GM19452 (cell line): ENCODE data around the gene RELL2.
"Not testable (repeated sequence)": the region's sequence is repeated elsewhere in the genome, so short reads cannot be mapped to it uniquely, and the experiment has no call there.

Source experiments
- ATAC-seq: cut with Tn5 transposase; IDR thresholded peaks from one replicate; pipeline ENCODE4 v1.9.1; 2021; ENCODE audit not compliant: unreplicated experiment

Gene RELL2

GRCh38 chr5:141636413-141637122 lies at the start of gene RELL2, which contains the start of gene HDAC3:
Gene RELL2 (plus strand): TSS chr5:141636997. CDS start chr5:141638226, 1,229 bp downstream.
Gene HDAC3 (minus strand): TSS chr5:141636849. CDS start chr5:141636790, 59 bp downstream.
- ATAC-seq = peak; percentile 78

- ATAC-seq = no peak
Measured at GRCh38 chr5:141590127-141590526, 46.7 kb upstream of the RELL2 start.

GRCh38 chr5:141596867-141597266 lies 39.9 kb upstream of the RELL2 start:
- no peak for ATAC-seq

- no peak for ATAC-seq
Measured at GRCh38 chr5:141597394-141597793, 39.4 kb upstream of the RELL2 start.

GRCh38 chr5:141597814-141598213 lies 39.0 kb upstream of the RELL2 start:
- no peak for ATAC-seq

GRCh38 chr5:141598391-141599345 lies 38.1 kb upstream of the RELL2 start:
- ATAC-seq = peak; percentile 39

GRCh38 chr5:141602606-141603005 lies 34.2 kb upstream of the RELL2 start:
- ATAC-seq = no peak

GRCh38 chr5:141603923-141604717 lies 32.7 kb upstream of the RELL2 start:
- ATAC-seq = no peak

- peak; percentile 97 for ATAC-seq
Measured at GRCh38 chr5:141605523-141606277, 31.1 kb upstream of the RELL2 start.

GRCh38 chr5:141608046-141608445 lies 28.8 kb upstream of the RELL2 start:
- ATAC-seq = no peak

GRCh38 chr5:141608557-141608956 lies 28.2 kb upstream of the RELL2 start:
- no peak for ATAC-seq

- no peak for ATAC-seq
Measured at GRCh38 chr5:141609044-141609443, 27.8 kb upstream of the RELL2 start.

- ATAC-seq = not testable (repeated sequence)
Measured at GRCh38 chr5:141609921-141610320, 26.9 kb upstream of the RELL2 start.

GRCh38 chr5:141611289-141611688 lies 25.5 kb upstream of the RELL2 start:
- no peak for ATAC-seq

- no peak for ATAC-seq
Measured at GRCh38 chr5:141613344-141613743, 23.5 kb upstream of the RELL2 start.

- ATAC-seq = no peak
Measured at GRCh38 chr5:141615991-141616720, 20.6 kb upstream of the RELL2 start.

- ATAC-seq = no peak
Measured at GRCh38 chr5:141617128-141617527, 19.7 kb upstream of the RELL2 start.

- ATAC-seq = no peak
Measured at GRCh38 chr5:141617682-141618029, 19.1 kb upstream of the RELL2 start.

GRCh38 chr5:141618030-141618803 lies 18.6 kb upstream of the RELL2 start:
- ATAC-seq = peak; percentile 31
